ENCODE data around the gene MAPK12.

MAPK12 gene

DNA sequence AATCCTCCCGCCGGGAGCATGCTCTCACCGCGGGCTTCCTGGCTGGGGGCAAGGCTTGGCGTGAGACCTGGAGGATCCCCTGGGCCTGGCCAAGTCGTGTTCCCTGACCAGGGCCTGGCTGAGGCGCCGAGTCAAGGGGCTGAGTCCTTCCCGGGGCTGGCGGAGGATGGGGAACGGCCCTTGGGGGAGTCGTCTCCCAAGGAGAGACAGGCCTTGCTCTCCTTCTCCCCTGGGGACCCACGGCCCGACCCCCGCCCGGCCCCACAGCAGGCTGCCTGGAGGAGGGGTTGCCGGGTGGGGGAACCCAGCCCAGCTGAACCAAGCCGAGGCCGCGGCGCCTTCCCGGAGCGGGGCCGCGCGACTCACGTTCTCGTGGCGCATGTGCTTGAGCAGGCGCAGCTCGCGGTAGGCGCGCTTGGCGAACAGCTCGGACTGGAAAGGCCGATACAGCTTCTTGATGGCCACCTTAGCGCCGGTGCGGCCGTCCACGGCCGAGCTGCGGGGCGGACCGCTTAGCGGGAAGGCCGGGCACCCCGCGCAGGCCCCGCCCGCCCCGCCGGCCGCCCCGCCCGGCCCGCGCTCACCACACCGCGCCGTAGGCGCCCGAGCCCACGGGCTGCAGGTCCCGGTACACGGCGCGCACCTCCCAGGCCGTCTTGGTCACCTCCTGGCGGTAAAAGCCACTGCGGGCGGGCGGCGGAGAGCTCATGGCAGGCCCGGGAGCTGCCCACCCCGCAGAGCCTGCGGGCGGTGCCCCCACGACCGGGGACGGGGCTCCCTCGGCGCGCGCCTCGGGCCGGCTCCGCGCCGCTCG is 475 bp downstream of the MAPK12 start:
- H3K27me3 Mint-ChIP-seq, result peaks cover 75% of the 10 kb centered on the region
- peak overlapping the region; percentile 34 for H3K4me3 Mint-ChIP-seq
- H3K36me3 Mint-ChIP-seq (ENCODE audit: low read depth), result no peaks in the 10 kb centered on the region
- no peak overlapping the region for H3K27ac Mint-ChIP-seq
- intact Hi-C loops (cut with micrococcal nuclease), result no loop called here
- H3K9me3 Mint-ChIP-seq, result no peaks in the 10 kb centered on the region
- peaks cover 18% of the 10 kb centered on the region for H3K4me1 Mint-ChIP-seq (ENCODE audit: low read depth)

DNA sequence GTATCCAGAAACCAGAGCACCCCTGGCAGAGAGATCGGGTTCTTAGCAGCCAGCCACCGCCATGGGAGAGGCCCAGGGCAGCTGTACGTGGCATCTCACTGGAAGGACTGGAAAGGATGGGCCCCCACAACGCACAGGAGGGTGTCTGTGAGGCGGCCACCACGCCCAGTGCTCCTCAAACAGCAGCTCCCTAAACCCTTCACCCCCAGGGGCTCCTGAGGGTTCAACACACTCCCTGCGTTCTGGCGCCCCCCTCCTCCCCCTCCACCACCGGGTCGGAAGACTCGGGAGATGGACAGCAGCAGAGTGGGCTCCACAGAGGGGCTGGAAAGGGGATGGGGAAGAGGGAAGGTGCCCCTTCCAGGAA is 1.1 kb downstream of the MAPK12 start:
- Mint-ChIP-seq H3K4me3 (no peak overlapping the region), H3K27me3 (peaks cover 70% of the 10 kb centered on the region), H3K36me3 (ENCODE audit: low read depth) (no peaks in the 10 kb centered on the region), H3K9me3 (no peaks in the 10 kb centered on the region), H3K27ac (no peak overlapping the region), H3K4me1 (ENCODE audit: low read depth) (peaks cover 18% of the 10 kb centered on the region)
- intact Hi-C loops (cut with micrococcal nuclease), result no loop called here

DNA sequence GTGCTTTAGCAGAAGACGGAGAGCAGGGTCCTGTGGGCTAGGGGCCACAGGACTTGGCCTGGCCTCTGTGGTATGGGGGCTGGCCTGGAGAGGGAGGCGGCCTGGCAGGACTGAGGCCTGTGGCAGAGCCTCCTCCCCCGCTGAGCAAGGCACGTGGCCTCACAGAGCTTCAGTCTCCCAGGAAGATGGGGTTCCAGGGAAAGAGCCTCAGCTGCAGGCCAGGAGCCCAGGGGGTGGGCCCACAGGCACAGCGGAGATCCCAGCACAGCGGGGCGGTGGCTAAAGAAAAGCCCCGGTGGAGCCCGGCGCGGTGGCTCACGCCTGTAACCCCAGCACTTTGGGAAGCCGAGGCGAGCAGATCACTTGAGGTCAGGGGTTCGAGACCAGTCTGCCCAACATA is 2.2 kb downstream of the MAPK12 start:
- H3K27me3 Mint-ChIP-seq, result peaks cover 59% of the 10 kb centered on the region
- no peak overlapping the region for H3K27ac Mint-ChIP-seq
- H3K4me3 Mint-ChIP-seq, result no peak overlapping the region
- no peaks in the 10 kb centered on the region for H3K36me3 Mint-ChIP-seq (ENCODE audit: low read depth)
- peaks cover 18% of the 10 kb centered on the region for H3K4me1 Mint-ChIP-seq (ENCODE audit: low read depth)
- intact Hi-C loops (cut with micrococcal nuclease), result no loop called here
- H3K9me3 Mint-ChIP-seq, result no peaks in the 10 kb centered on the region

DNA sequence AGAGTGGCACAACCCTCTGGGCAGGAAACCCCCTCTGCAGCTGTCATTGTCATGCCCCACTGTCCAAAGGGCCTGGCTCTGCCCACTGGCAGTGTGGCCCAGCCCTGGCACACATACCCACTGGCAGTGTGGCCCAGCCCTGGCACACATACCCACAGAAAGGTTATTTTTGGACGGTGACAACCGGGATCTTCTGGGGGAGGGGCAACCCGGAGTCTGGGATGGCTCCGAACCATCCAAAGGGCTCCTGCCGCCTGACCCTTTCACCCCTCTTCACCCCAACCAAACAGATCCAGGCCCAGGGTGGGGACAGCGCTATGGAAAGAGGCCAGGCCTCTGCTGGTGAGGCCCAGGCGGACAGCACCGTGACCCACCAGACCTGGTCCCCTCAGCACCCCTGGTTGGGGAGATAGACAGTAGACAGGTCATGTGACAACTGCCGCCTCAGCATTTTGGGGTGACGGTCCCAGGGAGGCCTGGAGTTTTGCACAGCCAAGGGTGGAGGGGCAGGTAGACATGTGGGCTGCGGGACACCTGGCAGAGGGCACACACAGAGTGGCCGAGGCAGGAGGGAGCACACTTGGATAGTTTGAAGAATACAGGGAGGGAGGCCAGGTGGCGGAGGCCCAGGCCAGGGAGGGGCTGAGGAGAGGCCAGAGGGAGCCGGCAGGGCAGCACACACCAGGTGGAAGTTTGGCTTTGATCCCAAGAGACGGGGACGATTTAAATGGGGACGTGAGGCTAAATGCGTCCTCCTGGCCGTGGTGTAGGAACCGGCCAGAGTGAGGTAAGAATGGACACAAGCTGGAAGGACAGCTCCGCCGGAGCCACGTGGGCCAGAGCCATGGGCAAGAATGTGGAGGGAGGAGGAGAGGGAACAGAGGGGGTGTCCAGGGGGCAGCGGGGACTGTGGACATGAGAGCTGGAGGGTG is 2.9 kb downstream of the MAPK12 start:
- Mint-ChIP-seq H3K27ac (no peak overlapping the region), H3K27me3 (peaks cover 54% of the 10 kb centered on the region), H3K9me3 (no peaks in the 10 kb centered on the region), H3K4me3 (no peak overlapping the region), H3K36me3 (ENCODE audit: low read depth) (no peaks in the 10 kb centered on the region), H3K4me1 (ENCODE audit: low read depth) (peaks cover 18% of the 10 kb centered on the region)
- intact Hi-C loops (cut with micrococcal nuclease), result no loop called here

DNA sequence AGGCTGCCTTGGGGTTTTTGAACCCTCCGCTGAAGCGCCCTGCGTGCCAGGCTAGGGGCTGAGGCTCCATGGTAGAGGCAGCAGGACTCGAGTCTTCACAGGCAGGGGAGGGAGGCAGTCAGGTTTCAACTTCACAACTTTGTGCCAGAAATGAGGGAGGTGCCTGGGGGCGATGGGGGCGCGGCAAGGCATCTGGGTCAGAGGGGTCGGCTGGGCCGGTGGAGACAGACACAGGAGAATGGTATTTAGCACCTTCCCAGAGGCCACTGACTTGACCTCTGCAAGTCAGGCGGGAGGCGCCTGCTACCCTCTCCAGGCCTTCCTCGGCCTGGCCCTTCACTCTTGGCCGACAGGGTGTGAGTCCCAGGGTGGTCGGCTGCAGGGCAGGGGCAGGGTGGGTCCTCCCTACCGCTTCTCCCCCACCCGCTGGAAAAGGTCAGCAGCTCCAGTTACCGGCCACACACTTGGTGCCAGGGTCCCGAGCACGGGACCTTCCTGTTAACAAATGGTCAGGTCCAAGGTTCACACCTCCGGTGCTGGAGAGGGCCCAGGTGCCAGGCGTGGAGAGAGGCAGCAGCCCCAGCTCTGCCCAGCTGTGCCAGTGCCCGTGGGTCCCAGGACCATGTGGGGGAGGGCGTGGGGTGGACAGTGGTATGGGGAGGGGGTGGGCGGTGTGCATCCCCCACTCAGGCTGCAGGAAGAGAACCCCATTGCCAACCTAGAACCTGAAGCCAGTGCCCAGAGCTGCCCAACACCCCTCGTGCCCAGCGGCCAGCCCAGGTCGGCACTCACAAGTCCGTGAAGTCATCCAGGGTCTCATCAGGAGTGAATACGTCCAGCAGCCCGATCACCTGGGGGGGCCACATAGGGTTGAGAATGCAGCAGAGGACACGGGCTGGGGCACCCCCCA is 3.8 kb downstream of the MAPK12 start:
- intact Hi-C loops (cut with micrococcal nuclease), result no loop called here
- Mint-ChIP-seq H3K27me3 (peaks cover 44% of the 10 kb centered on the region), H3K36me3 (ENCODE audit: low read depth) (no peaks in the 10 kb centered on the region), H3K27ac (no peak overlapping the region), H3K4me3 (no peak overlapping the region), H3K9me3 (no peaks in the 10 kb centered on the region), H3K4me1 (ENCODE audit: low read depth) (peaks cover 9% of the 10 kb centered on the region)

DNA sequence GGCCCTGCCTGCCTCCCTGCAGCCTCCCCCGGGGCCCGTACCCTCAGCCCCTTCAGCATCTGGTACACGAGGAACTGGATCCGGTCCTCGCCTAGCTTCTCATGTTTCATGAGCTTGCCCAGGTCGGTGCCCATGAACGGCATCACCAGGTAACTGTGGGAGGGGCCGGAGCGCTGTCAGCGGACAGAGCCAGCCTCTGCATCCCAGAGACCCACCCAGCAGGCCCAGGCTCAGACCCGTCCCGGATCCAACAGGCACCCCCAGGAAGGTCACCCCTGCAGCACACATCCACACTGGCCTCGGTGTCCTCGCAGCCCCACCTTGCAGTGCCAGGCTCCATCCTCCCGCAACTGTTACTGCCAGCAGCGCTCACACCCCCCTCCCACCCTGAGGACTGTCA is 4.4 kb downstream of the MAPK12 start:
- Mint-ChIP-seq H3K4me1 (ENCODE audit: low read depth) (peaks cover 7% of the 10 kb centered on the region), H3K36me3 (ENCODE audit: low read depth) (no peaks in the 10 kb centered on the region), H3K27ac (no peak overlapping the region), H3K4me3 (no peak overlapping the region), H3K9me3 (no peaks in the 10 kb centered on the region), H3K27me3 (peaks cover 38% of the 10 kb centered on the region)
- intact Hi-C loops (cut with micrococcal nuclease), result no loop called here

DNA sequence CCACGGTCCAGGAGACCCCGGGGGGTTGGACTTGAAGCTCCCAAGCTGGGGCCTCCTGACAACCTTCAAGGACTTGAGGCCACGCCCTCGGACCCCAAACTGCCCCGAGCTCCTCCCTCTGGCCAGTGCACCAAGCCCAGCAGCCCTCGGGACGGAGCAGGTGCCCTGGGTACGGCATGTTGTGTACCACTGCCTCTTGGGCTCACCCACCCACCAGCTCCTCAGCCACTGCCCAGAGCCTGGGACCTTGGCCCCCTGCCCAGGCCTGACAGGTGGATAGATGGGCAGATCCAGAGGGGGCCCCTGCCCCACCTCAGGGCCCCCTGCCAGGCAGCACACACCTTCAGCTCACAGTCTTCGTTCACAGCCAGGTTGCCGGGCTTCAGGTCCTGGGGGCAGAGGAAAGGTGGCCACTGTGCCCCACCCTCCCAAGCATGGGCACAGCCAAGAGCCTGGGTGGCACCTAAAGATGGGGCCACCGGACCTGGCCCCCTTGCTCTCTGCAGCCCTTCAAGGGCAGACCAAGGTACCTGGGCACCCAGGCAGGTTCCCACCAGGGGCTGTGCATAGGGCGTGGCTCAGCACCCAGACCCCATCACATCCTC is 5.1 kb downstream of the MAPK12 start:
- intact Hi-C loops (cut with micrococcal nuclease), result no loop called here
- Mint-ChIP-seq H3K9me3 (no peaks in the 10 kb centered on the region), H3K27ac (no peak overlapping the region), H3K4me3 (no peak overlapping the region), H3K27me3 (peaks cover 35% of the 10 kb centered on the region), H3K4me1 (ENCODE audit: low read depth) (peaks cover 12% of the 10 kb centered on the region), H3K36me3 (ENCODE audit: low read depth) (no peaks in the 10 kb centered on the region)

DNA sequence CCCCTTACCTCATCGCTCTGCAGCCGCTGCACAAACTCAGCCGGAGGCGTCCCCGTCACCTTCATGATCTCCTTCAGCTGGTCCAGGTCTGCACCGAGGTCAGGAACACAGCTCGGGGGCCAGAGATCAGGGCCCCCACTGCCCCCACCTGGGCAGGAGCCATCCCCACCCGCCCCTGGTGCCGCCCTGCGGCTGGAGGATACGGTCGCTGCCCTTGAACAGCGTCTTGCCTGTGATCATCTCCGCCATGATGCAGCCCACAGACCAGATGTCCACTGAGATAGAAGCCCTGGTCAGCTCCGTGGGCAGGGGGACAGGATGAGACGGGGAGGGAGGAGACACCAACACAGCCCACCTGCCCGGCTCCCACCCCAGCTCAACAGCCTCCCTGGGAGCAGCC is 5.9 kb downstream of the MAPK12 start:
- intact Hi-C loops (cut with micrococcal nuclease), result no loop called here
- no peaks in the 10 kb centered on the region for H3K36me3 Mint-ChIP-seq (ENCODE audit: low read depth)
- no peaks in the 10 kb centered on the region for H3K9me3 Mint-ChIP-seq
- H3K4me3 Mint-ChIP-seq, result no peak overlapping the region
- peaks cover 31% of the 10 kb centered on the region for H3K27me3 Mint-ChIP-seq
- peaks cover 12% of the 10 kb centered on the region for H3K4me1 Mint-ChIP-seq (ENCODE audit: low read depth)
- H3K27ac Mint-ChIP-seq, result no peak overlapping the region

DNA sequence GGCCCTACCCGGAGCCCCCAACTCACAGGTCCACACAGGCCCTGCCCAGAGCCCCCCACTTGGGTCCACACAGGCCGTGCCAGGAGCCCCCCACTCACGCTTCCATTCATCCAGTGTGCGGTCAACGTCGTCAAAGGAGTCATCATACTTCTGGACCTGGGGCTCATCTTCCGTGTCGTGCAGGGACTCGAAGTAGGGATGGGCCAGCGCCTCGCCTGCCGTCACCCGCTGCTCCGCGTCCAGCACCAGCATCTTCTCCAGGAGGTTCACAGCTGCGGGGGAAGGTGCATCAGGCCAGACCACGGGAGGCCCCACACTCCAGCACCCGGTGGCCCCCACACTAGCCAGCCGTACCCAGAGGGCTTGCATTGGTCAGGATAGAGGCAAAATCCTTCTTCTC is 6.4 kb downstream of the MAPK12 start:
- intact Hi-C loops (cut with micrococcal nuclease), result no loop called here
- Mint-ChIP-seq H3K36me3 (ENCODE audit: low read depth) (peaks cover 2% of the 10 kb centered on the region), H3K27ac (no peak overlapping the region), H3K4me3 (no peak overlapping the region), H3K9me3 (no peaks in the 10 kb centered on the region), H3K4me1 (ENCODE audit: low read depth) (peaks cover 15% of the 10 kb centered on the region), H3K27me3 (peaks cover 26% of the 10 kb centered on the region)

DNA sequence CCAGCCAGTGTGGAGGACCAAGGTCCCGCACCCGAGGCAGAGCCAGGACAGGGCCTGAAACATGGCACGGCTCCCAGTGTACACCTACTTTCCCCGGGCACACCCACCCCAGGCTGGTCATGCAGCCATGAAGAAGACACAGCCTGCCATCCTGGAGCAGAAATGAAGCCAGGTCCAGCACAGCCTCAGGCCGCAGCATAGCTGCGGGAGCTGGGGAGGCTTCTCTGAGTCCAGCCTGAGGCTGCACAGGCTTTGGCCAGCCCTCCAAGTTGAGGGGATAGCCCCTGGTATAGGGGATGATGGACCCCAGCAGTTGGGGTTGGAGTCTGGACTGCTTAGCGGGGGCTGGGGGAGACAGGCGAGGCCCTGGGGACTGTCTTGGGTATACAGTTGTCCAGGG is 7.5 kb downstream of the MAPK12 start:
- Mint-ChIP-seq H3K27ac (no peak overlapping the region), H3K4me1 (ENCODE audit: low read depth) (peaks cover 24% of the 10 kb centered on the region), H3K36me3 (ENCODE audit: low read depth) (peaks cover 12% of the 10 kb centered on the region), H3K4me3 (no peak overlapping the region), H3K9me3 (no peaks in the 10 kb centered on the region), H3K27me3 (peaks cover 15% of the 10 kb centered on the region)
- intact Hi-C loops (cut with micrococcal nuclease), result loop anchor here (2.0 to 5.0 kb wide), 2 partner anchors 89 to 368 kb away; partner anchors contain the start of gene PPP6R2

DNA sequence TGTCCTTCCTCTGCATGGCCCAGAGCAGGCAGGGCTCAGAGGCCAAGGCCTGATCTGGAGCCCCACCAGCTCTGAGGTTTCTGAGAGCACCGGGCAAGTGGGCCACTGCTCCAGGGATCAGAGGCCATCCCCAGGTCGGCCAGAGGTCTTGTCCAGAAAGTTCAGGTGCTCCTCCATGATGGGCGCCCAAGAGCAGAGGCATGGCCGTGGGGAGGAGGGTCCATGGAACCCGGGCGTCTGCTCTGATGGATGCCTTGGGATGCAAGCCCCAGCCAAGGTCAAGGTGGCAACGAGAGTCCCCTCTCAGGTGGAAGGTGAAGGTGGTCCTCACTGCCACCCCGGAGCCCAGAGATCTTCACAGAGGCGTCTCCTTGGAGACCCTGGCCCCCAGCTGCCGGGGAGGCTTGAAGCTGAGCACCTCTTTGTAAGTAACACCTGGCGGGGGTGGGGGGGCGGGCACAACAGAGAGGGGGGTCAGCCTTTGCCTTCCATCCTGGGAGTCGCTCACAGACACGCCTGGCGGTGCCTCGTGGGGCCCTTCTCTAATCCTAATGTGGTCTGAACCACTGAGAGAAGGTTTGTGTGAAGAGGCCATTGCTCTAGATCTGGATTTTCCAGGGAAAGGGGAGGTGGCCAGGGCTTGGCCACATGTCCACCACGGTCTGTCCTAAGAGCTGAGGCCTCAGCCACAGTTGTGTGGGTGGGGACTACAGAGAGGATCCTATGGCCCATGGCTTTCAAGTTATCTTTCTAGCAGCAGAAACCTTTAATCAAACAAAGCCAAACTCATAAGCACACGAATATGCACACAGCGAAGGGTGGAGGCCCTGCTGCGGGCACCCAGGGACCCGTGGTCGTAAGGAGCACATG is 8.2 kb downstream of the MAPK12 start:
- H3K27ac Mint-ChIP-seq, result no peak overlapping the region
- H3K4me1 Mint-ChIP-seq (ENCODE audit: low read depth), result peaks cover 24% of the 10 kb centered on the region
- no peaks in the 10 kb centered on the region for H3K9me3 Mint-ChIP-seq
- peaks cover 19% of the 10 kb centered on the region for H3K36me3 Mint-ChIP-seq (ENCODE audit: low read depth)
- intact Hi-C loops (cut with micrococcal nuclease), result loop anchor here (2.0 to 5.0 kb wide), 2 partner anchors 90 to 369 kb away; partner anchors contain the start of gene PPP6R2
- H3K27me3 Mint-ChIP-seq, result peaks cover 8% of the 10 kb centered on the region
- H3K4me3 Mint-ChIP-seq, result no peak overlapping the region
